Activated naive CD4-positive, alpha-beta T cell treated with Interleukin-2 at 50 U/mL for 16 hours (primary cell): ENCODE data around the gene CNTNAP2.

Source experiments
- DNase-seq: peaks from one replicate; pipeline ENCODE4 v3.0.0-alpha.2; 2020

CNTNAP2 gene

DNA sequence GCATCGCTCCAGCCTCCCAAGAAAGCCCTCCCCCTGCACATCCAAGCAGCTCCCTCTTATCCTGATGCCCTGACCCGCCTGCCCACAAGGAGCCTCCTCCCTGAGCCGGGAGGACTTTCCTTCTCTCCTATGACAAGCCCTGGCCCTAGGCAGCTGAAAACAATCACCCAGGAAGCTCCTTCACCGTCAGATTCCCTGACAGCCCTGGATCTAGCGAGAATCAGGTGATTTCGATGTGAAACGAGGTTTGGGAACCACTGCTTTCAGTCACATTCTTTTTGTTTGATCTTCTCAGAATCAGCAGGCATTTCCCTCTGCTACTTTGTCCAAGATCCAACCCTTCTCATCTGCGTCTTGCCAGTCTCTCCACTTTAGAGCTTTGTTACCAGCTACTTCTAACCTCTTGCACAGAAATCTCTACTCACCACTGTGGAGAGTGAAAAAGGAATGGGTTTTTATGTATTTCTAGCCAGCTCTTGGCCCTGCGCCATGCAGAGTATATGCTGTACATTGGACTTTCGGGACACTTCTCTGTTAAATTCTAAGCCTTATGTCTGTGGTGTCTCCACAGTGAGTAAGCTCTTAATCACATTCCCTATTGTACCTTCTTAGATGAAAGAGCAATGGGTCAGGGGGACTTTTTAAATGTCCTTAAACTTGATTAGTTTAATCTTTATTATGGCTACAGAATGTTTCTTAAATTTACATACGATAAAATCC is 2220.8 kb downstream of the CNTNAP2 start:
- DNase-seq: no peak

DNA sequence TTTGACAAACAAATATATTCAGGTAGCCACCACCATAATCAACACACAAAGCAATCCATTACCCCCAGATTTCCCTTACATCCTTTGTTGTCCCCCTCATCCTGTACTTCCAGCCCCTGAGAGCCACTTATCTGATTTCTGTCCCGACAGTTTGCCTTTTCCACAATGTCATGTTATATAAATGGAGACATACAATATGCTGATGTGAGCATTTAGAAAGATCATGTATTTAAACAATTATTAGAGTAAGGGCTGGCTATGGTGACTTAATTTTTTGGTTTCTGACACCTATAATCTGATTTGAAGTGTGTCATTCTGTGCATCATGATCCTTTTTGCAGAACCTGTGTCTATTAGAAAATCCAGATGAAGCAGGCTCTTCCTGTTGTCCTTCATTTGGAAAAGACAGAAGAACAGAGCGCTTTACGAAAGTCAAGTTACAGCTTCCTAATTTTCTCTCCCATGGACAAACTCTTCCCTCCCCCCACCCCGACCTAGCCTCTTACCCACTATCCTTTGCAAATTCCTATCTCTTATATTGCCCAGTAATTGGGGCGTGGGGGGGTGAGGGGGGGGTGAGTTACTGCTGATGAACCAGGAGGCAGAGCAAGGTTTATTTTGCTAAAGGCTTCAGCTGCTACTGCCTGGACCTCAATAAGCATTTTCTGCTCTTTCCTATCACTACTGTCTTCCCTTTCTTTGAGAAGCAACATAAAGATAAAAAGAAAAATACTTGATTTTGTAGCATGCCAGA is 2221.6 kb downstream of the CNTNAP2 start:
- no peak for DNase-seq

DNA sequence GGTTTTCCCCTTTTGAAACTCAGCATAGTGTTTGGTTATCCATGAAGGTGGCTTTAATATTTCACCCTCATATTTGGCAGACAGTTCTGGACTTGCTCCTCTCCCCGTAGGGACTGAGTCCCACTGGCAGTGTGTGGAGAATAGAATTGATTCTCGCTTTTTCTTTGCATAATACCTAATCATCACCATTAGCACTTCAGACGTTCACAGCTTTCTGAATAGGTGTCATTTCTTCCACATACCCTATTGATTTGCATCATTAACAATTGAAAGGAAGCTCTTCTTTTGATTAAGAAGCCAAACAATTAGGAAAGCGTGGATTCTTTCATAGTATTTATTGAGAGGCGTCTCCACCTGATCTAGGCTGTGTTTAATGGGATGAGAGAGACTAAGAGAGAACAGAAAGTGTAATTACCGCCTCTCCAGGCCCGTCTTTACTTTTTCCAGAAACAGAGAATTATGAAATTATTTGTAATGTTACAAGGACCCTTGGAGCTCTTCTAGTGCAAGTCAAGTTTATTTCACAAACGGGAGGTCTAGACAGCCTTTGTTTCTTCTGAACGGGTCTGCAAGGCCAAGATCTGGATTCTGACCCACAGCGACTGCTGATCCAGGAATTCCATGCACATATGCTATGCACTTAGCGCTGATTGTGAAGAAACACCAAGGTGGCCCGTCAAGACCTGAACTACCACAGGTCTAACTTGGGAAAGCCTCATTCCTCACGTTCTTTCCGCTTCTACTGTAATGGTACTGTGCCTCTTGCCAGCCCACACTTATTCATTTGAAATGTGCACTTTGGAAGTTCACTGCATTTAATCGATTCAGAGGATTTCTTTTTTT is 2224.1 kb downstream of the CNTNAP2 start:
- DNase-seq: no peak

DNA sequence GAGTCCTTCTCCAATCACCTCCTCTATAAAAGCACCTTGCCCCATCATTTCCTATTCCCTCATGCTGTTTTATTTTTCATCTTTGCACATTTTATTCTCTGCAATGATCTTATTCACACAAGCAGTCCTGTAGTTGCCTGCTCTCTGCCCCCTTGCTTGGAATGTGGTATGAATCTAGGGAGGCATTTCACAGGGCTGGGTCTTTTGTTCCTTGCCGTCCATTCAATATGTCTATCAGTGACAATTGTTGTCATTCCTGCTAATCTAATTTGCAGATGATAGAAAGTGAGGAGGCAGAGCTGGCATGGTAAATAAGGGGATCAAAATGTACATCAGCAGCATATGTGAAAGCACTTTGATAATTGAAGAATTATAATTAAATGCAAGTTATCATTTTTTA is 2227.8 kb downstream of the CNTNAP2 start:
- DNase-seq: no peak

DNA sequence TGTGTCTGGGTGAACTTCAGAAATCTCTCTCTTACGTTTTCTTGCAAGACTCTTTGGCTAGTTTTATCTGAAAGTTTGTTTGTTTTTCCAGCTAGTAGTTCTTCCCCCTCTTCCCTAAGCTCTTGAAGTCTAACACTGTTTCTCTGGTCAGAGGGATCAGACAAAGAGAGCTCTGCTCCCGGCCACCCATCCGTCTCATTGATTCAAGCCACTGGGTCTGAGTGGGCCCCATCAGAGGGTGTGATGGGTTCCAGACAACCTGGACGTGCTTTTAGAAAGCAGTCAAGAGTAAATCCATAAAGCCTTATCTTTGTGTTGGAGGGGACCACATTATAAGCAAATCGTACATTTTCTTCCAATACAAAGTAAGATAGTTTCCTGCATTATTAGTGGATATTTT is 2231.4 kb downstream of the CNTNAP2 start:
- no peak for DNase-seq

DNA sequence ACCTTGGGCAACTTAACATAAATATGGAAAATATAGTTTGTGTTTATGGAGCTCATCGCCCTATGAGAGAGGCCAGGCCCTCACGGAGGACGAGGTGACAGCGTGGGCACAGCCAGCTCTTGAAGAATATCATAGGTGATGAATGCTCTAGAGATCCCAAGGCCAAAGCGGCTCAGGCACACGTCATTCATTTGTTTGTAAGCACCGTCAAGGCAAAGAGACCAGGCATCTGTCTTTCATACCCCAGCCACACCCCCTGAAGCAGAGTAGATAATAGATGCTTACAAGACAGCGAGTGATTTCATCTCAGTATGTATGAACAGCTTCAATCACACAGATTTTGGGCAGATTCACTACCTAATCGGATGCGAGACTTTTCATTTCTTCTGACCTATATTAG is 2231.9 kb downstream of the CNTNAP2 start:
- no peak for DNase-seq

DNA sequence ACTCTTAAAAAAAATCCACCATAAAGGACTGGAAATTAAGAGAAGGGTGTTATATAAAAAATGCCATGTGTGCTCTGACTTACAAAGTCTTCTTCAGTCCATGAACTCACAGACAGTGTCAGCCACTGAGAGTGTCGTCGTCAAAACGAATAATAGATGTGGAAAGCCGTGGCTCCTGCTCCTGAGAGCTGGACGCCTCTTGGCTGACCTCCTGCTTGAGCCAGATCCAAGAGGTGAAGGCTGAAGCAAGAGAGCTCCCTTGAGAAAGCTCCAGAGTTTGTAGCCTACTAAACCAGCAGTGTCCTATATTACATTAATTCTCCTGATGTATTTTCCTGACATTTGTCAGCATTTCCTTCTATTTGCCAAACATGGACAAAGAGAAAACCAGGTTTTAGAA is 2239.7 kb downstream of the CNTNAP2 start:
- DNase-seq: no peak

DNA sequence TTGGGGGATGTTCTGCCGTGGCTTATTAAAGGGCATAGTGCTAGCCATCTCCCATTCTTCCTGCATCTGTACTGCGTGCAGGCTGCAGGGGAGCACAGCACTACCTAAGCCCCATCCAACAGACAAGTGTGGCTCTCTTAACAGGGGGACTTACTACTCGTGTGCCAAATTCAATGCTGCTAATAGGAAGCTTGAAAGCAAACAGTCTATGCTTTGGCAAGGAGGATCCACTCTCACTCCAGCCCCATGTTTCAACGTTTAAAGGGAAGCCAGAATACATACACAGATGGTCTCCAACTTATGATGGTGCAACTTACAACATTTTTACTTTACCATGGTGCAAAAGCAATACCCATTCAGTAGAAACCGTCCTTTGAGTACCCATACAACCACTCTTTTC is 2245.9 kb downstream of the CNTNAP2 start:
- no peak for DNase-seq

DNA sequence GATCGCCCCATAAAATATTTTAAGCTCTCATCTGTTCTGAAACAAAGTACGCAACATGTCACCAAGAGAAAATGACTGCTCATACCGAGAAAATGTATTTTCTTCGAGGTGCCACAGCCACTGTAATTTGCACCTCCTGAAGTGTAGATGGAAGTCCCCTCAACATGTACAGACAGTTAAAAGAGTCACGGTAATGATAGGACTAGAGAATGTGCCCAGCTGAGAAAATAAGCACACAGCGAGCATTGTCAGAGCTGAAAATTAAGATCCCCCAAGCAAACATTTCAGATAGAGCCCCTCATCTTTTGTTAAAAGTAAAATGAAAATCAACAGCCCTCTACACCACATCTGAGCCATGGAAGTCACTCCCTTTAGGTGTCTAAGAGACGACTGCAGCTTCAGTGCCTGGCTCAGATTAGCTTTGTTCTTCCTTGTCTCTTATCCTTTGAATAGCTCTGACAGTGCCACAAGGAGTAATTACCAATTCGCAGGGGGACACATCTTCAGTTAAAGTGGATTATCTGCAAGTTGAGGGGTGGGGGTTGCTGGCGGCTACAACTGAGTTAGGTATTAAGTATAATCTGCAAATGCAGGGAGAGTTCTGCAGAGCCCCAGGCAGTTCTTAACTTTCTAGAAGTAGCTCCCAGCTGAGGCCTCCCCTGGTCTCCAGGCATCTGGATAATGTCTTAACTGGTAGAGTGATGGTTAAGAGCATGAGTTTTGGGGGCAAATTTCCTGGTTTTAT is 2251.3 kb downstream of the CNTNAP2 start:
- no peak for DNase-seq

DNA sequence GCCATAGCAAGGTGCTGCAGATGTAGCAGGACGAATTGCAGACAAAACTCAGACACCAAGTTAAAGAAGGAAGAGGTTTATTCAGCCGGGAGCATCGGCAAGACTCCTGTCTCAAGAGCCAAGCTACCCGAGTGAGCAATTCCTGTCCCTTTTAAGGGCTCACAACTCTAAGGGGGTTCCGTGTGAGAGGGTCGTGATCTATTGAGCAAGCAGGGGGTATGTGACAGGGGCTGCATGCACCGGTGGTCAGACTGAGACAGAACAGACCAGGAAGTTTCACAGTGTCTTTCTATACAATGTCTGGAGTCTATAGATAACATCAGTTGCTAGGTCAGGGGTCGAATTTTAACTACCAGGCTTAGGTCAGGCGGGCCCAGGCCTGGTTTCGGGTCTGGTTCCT is 2252.0 kb downstream of the CNTNAP2 start:
- no peak for DNase-seq

DNA sequence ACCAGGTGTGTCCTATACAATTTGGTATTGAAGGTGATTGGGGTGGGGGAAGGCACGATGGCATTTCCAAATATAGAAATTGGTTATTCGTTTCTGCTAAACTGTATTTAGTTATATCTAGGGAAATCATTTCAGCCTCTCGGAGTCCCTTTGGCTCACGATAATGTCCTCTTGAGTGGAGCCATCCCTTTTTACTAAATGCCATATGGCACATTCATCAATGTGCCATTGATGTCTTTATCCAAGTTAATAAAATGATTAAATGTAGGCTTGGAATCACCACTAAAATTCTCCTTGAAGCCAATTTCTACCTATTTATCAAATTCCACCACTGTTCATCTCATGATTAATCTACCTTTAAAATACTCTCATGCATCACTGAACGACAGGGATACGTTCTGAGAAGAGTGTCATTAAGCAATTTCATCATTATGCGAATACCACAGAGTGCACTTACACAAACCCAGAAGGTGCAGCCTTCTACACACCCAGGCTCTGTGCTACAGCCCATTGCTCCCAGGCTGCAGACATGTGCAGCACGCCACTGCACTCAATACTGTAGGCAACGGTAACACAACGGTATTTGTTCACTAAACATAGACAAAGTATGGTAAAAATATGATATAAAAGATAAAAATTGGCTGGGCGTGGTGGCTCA is 2254.8 kb downstream of the CNTNAP2 start:
- no peak for DNase-seq

DNA sequence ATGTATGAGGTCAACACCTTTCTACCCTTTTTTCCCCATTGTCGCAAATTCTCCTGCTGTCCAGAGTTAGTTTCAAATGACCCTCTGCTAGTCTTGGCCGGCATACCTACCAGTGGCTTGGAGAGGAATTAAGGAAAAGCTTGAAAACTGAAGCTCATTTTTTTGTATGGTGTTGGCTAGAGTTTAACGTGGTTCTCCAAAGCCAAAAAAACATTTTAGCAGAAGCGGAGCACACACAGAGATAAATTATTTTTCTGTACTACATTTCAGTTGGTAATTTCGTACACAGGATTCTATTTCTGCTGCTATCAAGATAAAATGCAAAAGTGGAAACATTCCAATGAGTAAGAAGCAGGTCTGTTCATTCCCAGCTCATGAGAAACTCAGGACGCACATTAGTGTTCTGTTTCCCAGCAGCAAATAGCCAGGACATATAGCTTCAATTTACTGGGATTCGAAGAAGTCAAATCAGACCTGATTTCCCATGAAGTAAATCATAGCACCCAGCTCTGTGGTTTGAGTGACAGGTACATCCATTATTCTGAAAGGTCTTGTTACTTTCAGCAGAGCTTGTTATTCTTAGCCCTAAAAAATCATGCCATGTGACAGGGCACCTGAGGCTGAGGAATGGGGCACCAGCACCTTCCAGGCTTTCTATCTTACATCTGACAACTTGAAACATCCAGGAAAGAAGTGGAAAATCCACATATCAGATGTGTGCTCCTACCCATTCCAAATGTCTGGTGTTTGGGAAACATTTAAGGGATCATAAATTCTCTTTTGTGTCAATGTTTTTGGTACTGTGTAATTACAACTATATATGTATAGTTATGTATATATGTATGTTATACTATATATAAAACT is 2258.0 kb downstream of the CNTNAP2 start:
- no peak for DNase-seq

DNA sequence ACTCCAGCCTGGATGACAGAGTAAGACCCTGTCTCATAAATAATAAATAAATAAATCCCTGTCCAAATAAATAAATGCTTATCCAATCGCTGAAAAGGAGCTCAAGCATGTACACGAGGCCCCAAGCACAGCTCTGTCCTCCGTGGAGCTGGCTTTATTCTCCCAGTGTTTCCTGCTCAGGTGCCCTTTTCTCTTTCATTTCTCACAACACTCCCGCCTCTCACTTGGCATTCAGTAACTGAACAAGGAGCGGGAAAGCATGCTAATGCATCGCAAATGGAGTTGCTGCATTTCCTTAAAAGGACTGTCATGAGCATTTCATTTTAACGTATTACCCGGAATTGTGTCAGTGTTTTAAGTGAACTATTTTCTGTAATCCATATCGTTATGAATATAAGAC is 2263.1 kb downstream of the CNTNAP2 start:
- DNase-seq: no peak

DNA sequence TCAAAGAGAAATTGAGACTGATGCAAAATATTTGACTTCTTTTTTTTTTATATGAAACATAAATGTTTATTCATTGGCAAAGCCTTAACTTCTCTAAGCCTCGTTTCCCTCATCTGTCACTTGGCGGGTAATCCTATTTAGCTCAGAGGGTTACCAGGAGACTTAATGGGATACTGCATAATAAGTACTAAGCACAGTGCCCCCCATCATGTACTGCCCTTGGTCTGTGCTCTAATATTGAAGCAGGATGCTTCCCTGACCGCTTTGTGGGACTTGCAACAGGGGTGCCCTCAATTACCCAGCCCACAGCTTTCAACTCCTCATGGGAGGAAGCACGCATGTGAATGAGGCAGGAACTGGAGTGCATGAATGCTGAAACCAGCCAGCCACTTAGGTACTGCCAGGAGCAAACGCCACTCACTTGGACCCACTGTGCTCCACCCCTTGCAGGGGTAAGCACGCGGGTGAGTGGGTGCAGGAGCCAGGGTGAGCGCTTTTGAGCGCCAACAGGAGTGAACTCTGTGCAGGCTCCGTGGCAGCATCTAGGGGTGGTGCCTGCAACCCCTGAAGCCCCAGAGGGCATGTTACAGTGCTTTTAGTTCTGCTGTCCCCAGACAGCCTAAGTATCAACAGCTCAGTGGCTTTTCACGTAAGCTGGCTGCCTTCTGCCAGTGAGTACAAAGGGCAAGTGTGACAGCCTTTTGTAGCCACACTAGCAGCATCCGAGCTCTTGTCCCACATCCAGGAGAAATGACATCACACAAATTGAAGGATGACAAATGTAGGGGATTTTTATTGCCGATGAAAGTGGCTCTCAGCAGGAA is 2264.2 kb downstream of the CNTNAP2 start:
- no peak for DNase-seq

DNA sequence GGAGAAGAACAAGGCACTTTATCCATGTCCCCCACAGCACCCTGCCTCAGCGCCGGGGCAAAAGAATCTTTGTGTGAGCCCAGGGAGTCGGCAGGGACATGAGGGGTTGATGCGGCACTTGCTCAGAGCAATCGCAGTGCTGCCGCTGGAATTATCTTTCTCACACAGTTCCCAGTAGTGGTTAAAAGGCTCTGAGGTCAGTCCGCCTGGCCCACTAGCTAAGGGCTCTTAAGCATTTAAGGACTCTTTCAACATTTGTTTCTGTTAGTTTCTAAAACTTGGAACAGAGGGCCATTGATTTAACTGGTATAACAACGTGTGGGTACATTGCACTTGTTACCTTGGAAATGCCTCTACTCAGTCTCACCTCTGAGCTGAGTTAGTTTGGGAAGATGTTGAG is 2266.0 kb downstream of the CNTNAP2 start:
- DNase-seq: no peak

DNA sequence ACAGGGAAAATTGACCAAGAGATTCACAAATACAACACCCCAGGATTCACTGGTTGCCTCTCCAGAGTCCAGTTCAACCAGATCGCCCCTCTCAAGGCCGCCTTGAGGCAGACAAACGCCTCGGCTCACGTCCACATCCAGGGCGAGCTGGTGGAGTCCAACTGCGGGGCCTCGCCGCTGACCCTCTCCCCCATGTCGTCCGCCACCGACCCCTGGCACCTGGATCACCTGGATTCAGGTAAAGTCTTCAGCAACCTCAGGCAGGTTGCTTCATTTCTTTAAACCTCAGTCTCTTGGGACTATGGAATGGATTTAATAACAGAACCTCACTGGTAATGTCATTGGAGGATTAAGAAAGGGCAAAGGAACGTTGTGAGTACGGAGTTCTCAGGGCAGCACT is 2267.1 kb downstream of the CNTNAP2 start:
- DNase-seq: no peak

DNA sequence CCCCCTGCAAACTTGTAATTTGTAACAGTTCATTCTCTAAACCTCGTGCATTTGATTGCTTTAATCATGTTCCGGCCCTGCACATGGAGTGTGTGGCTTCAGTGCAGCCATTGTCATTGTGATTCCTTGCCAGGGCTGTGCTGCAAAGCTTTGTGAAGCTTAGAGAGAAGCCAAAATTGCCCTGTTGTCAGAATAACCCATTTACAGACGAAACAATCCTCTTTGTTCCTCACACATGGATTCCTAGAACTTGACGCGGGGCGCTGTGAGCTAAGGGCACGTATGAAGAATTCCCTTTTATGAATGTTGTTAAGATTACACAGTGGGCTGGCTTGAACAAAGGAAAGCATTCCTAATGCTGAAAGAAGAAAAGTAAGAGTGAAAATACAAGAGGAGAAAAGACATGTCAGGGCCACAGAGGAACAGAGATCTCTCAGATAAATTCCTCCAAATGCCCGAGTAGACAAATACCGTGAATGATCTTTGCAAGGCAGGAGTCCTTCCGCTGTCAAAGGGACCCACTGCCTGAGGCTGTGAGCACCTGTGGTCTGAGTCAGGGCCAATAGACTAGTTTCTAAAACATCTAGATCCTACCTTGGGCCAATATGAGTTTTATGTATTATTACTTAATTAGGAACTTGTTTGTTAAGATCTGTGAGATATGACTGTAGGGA is 2268.5 kb downstream of the CNTNAP2 start:
- no peak for DNase-seq

DNA sequence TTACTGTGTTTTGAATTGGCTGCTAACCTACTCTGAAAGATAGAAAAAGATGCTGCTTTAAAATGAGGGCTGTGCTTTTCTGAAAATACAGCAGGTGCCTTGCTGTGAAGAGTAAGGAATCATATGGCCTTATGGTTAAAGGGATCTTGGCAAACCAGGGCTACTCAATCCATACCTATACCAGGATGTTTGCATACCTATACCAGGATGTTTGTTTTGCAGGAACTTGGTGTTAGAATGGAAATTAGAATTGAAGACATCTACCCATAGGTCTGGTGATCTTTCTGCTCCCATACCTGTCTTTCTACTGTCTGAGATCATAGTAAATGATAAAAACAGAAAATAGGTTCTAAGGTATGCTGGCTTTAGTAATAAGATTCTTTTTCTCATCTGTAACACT is 2273.8 kb downstream of the CNTNAP2 start:
- DNase-seq: no peak

DNA sequence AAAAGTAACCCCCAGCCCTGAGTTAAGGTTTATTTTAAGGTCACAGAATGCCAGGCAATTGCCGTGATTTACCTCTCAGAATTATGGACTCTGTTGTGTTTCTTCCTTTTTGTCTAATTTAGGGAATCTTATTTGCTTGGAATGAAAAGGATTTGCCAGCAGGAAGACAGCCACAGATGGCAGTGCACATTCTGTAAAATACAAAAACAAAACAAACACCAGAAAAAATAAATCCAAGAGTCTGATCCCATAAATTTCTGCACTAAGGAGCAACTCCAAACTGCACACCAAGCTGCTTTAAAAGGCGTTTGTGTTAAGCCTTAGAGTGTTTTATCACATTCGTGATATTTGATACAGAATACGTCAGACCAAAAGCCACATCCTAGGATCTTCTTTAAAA is 2275.0 kb downstream of the CNTNAP2 start:
- DNase-seq: no peak

DNA sequence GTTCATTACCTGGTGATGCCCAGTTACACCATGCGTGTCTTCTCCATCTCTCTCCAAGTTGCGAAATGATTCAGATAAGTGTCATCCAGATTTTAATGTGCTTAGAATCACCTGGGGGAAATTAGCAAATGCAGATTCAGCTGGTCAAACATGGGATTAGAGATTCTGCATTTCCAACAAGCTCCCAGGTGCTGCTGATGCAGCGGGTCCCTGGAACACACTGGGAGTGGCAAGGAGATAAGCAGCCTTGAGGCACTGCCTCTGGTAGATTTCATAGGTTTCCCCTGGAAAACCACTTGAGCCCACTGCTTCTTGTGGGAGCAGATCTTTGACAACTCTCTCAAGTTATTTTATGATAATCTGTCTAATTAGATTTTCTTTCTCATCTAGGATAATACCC is 2278.0 kb downstream of the CNTNAP2 start:
- no peak for DNase-seq
